Prostate gland (tissue), 2 donors: ENCODE results near the gene CRY2.
A peak's percentile ranks its signal among the peaks of the same experiment; 100 is the strongest.

ENCODE experiments used
- CTCF ChIP-seq, 4 experiments: fragments of 200-600 bp in 2 of 4; fragments of 450-650 bp in 2 of 4; sonication (generic) in 2 of 4; IDR thresholded peaks; 1 replicate in 3 of 4; 2 replicates in 1 of 4; pipeline ENCODE4 v1.5.1; 2016 to 2019; ENCODE audit warnings: antibody characterized with exemption in 4 of 4, mild to moderate bottlenecking in 2 of 4, moderate library complexity in 2 of 4
- POLR2A ChIP-seq: fragments of 450-650 bp; IDR thresholded peaks from one replicate; pipeline ENCODE4 v1.6.1; 2016; ENCODE audit warnings: antibody characterized with exemption, mild to moderate bottlenecking
- POLR2AphosphoS5 ChIP-seq: sonication (generic); formaldehyde crosslinking; IDR thresholded peaks from one replicate; pipeline ENCODE4 v1.6.1; 2017; ENCODE audit warnings: antibody characterized with exemption

DNA sequence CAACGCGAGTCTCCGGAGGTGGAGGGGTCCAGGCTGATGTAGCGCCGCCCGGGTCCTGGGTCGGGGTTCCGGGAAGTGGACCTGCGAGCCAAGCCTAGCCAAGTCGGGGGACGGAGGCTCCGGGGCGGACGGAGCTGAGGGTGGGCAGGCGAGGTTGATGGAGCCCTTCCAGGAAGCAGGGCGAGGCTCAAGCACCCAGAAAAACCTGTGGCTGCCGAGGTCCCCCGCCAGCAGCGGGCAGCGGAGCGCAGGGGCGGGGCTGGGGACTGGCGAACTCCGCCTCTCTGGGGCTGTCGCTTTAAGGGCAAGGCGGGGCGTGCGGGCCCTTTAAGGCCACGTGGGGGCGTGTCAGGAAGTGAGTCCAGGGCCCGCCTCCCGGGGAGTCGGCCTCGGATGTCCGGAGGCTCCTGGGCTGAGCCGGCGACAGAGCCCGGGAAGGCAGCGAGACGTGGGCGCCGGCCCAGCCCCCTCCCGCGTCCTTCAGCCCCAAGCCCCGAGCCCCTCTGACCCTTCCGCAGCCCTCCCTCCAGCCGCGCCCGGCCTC is 42.4 kb upstream of the CRY2 start, which contains the start of gene SLC35C1:
- TF ChIP-seq CTCF (IDR thresholded peaks at IDR 0.05), result peak in 3 of 4 experiments; percentile 45 to 53 (median 49)
- TF ChIP-seq POLR2A, result peak; percentile 98
- peak; percentile 93 for TF ChIP-seq POLR2AphosphoS5
